HG02610 (cell line): ENCODE data around the gene C19orf25.
"Not testable (repeated sequence)": the region's sequence is repeated elsewhere in the genome, so short reads cannot be mapped to it uniquely, and the experiment has no call there.

Experiments used
- ATAC-seq: cut with Tn5 transposase; IDR thresholded peaks from one replicate; pipeline ENCODE4 v1.9.1; 2021; ENCODE audit warnings: mild to moderate bottlenecking, moderate library complexity; ENCODE audit not compliant: unreplicated experiment

The C19orf25 gene

DNA sequence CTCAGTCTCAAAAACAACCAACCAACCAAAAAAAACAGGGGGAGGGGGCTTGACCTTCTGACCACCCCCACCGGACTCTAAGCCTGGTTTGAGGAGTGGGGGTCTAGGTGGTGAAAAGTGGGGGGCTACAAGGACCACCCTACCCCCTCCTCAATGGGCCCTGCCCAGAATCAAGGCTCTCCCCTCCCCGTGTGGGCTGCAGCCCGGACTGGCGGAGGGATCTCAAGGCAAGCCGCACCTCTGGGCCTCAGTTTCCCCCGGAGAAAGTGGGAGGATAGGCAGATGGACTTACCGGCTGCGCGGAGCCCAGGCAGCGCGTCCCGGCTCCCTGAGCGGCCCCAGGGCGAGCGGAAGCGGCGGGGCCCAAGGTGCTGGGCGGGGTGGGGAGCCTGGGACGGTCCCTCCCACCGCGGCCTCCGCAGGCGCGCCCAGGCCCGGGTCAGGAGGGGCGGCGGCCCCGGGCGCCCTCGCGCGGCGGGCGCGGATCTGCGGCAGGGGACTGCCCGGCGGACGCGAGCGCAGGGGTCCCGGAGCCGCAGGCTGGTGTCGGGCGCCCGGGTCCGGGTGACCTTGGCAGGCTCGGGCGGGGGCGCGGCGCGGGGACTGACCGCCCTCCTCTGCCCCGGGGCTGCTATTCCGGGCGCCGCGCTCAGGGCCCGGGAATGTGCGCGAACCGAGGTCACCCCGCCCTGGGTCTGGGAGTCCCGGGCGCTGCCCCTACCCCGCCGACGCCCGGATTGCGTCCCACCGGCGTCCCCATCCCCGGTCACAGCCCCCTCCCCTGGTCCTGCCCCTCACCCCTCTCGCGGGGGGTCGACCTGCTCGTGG is 33.9 kb upstream of the C19orf25 start, which contains the start of gene ADAMTSL5:
Gene ADAMTSL5 (minus strand): TSS at position 349 of the 828 bp plus-strand sequence. CDS start 2,076 bp downstream, outside the sequence.
- ATAC-seq, result no peak

DNA sequence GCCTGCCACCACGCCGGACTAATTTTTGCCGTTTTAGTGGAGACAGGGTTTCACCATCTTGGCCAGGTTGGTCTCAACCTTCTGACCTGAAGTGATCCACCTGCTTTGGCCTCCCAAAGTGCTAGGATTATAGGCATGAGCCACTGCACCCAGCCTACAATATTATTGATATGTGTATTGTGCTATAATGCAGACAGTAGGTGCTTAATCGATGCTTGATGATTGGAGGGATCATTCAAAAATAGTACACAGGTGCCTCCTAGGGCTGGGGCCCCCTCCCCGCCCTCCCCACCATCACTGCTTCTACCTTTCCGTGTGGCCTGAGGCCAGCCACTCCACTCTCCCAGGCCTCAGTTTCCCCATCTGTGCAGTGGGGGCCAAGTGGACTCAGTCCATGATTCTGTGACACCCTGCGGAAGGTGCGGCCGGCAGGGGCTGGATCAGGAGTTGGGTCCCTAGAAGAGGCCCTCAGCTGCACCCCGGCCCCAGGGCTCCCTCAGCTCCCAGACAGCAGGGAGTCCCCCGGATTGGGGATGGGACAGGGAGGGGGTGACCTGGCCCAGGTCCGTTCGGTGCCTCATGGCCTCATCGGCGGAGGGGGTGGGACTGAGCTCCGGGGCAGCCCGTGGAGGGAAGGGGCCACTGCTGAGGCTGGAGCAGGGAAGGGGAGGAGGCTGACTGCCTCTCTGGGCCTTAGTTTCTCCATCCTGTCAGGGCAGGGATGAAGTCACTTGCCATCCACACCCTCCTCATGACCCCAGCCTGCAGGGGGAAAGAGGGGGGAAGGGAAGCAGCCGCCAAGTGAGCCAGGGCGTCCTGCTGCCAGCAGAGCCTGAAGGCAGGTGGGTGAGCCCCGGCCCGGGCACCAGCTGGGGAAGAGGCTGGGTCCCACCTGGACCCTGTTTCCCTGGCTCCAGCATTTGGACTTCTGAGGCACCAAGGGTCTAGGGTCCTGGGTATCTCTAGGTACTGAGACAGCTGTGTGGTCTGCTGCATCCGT is 32.6 kb upstream of the C19orf25 start:
- no peak for ATAC-seq

DNA sequence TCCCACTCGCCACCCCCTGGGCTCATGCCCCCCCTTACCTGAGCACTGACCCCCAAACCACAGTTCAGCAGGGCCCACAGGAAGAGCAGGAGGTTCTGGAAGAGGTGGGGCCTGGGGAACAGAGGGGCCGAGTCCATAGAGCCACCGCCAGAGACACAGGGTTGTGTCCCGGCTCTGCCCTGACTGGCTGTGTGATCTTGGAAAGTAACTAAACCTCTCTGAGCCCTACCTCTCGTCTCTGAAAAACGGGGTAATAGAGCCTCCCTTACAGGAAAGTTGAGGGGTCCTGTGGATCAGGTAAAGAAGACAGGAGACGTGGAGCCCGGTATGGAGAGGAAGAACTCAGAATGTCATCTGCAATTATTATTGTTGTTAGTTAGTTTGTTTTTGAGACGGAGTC is 31.8 kb upstream of the C19orf25 start:
- no peak for ATAC-seq

DNA sequence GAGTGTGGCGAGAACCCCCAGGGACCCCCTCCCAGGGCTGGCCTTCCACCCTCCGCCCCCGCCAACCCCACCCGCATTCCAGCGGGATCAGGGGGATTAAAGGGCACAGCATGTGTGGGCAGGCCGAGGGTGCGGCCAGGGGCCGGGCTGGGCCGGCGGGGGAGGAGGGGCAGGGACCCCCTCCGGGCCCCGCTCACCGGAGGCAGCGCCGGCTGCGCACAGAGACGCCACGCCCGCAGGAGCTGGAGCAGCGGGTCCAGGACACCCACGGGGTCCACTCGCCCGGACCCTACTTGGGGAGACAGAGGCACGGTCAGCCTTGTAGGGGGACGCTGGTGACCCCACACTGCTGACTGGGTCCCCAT is 31.4 kb upstream of the C19orf25 start:
- ATAC-seq, result no peak

DNA sequence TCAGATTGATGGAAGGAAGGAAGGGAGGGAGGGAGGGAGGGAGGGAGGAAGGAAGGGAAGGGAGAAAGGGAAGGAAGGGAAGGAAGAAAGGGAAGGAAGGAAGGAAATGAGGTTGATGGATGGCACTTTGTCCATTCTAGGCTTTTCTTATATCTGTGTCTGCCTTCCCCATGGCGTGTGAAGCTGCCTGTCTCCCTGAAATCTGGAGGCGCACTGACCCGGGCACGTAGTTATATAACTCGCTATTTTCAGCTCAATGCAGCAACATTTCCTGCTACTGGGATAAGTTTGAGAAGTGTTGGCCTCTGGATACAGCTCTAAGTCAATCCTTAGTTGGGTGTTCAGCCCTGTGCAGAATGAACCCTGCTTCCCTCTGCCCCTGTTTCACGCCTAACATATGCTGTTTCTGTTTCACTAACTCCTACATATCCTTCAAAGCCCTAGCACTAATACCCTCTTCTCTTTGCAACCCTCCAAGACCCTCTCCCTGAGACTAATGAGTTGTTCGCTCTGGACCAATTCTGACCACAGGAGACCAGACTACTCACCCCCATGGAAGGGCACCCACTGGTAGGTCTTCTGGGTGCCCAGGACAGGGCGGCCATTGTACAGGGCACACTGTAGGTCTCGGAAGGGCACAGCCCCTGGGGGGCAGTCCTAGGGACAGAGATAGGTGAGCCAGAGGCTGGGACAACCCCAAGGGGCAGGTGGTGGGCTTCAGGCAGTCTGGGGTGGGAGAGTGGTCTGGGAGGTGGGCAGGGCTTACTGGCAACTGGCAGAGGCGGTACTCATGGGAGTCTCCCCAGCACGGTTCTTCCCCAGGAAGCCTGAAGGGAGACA is 30.8 kb upstream of the C19orf25 start:
- ATAC-seq, result no peak

DNA sequence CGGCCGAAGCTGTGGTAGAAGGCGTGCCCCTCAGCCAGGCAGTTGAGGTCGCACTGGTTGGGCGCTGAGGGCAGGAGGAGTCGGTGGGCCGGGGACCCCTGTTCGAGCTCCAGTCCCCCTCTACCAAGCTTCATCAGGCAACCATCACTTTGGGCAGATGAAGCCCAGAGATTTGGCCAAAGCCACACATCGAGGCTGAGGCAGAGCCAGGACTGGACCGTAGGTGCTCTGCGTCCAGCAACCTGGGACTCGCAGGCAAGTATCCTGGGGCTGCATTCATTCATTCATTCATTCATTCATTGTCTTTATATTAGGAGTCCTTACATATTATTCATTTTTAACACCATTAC is 29.5 kb upstream of the C19orf25 start:
- ATAC-seq, result no peak

DNA sequence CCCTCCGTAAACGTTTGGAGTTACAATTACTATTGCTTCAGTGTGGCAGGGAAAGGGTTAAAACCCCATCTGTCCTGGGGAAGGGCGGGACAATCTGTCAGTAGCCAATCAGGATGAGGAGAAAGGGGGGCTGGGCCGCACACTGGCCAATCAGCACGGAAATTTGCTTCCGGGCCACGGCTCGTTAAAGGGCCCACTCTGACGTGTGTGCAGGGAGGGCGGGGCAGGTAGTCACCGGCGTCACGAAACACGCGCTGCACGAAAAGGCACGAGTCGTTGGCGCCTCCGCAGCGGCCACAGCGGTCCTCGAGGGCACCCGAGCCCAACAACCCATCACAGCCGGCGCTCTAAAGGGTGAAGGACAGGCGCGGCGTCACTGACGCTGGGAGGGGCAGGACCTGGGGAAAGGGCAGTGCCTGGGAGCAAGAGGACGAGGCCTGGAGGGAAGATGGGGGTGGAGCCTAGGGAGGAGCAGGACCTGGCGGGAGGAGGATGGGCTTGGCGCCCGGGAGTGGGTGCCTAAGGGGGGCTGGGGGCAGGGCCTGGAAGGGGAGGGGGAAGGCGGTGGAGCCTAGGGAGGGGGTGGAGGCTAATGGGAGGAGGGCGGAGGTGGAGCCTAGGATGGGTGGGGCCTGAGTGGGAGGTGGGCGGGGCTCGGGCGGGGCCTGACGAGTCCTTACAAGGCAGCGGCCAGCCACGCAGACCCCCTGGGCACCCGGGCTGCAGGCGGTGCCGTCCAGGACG is 28.9 kb upstream of the C19orf25 start:
- ATAC-seq, result no peak

DNA sequence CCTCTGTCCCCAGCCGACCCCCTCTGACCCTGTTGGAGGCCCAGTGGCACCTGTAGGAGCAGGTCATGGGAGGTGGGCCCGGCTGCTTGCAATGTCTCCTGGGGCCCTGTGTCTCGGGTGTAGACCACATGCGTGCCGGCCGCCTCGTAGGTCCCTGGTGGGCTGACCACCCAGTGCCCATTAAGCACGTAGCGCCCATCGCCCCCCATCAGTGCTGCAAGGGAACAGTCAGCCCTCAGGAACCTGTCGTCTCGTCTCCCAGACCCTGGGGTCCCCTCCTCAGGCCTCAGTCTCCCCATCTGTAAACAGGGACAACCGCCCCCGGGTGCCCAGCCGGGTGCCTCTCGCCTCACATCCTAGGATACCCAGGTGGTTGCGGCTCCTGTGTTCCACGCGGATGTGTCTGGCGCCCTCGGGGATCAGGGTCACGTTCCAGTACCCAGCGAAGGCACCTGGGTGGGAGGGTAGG is 28.2 kb upstream of the C19orf25 start:
- ATAC-seq, result no peak

DNA sequence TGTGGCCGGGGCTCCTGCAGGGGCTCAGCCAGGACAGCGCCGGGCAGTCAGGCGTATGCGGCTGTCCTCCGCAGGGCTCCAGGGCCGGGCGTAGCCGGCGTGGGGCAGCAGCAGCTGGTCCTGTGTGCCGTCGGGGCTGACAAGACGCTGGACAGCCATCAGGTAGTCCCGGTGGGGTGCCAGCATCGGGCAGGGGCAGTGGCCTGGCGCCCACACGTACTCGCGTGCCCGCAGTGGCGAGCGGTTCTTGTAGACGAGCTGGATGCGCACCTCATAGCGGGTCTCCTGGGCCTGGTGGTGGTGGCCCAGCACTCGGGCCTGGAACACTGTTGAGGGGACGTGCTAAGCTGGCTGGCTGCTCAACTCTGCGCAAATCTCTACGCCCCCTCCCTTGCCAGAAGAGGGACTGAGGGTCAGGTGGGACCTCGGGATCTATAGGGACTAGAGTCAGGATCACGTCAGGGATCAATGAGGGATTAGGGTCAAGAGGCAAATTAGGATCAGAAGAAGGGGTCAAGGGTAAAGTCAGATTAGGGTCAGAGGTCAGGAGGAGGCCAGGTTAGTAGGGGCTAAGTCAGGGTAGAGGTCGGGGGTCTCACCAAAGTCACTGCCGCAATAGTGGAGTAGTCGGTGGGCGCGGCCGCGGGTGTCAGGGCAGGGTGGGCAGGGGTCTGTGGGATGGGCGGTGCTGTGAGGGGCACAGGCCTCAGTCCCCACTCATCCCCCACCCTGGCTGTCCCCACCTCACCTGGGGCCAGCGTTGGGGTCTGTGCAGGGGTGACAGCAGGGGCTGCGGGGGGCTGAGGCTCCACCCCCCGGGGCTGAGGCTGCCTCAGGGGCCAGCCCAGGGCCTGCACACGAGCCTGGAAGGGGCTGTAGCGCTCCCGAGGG is 27.2 kb upstream of the C19orf25 start:
- no peak for ATAC-seq

DNA sequence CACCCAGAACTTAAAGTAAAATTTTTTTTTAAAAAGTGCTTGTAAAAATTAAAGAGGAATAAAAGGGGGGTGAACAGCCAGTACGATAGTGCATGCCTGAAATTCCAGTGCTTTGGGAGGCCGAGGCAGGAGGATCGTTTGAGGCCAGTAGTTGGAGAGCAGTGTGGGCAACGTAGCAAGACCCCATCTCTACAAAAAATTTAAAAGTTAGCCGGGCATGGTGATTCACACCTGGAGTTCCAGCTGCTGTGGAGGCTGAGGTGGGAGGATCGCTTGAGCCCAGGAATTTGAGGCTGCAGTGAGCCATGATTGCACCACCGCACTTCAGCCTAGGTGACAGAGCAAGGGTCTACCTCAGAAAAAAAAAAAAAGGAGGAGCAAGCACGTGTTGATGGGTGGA is 26.0 kb upstream of the C19orf25 start:
- ATAC-seq, result no peak

DNA sequence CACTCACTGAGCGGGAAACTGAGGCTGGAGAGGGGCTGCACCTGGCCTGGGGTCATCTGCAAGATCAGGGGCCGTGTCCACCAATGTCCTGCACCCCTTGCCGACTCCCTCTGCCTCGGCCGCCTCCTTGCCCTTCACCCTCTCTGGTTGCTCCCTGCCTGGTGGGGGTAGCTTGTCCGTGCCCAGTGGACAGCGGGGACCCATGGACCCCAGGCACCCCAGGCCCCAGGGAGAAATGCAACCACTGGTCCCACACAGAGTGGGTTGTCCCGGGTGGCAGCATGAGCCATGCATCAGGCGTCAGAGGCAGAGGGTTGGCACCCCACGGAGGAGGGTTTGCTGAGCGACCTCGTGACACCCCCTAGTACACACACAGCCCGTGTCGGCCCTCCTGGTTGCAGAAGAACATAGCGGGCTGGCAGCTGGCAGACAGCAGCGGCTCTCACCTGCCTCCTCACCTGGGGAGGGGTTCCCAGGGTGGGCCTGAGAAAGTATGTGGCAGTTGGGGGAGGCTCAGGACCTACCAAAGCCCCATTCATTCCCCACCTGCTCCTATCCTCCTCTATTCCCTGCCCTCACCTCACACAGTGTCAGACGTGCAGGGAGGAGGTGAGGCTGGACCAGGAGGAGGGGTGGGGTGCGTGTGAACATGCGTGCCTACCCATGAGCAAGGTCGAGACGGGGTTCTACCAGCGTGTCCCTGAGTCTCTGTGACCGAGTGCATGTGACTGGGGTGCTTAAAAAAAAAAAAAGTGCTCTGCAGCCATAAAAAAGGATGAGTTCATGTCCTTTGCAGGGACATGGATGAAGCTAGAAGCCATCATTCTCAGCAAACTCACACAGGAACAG is 25.1 kb upstream of the C19orf25 start:
- ATAC-seq, result no peak

DNA sequence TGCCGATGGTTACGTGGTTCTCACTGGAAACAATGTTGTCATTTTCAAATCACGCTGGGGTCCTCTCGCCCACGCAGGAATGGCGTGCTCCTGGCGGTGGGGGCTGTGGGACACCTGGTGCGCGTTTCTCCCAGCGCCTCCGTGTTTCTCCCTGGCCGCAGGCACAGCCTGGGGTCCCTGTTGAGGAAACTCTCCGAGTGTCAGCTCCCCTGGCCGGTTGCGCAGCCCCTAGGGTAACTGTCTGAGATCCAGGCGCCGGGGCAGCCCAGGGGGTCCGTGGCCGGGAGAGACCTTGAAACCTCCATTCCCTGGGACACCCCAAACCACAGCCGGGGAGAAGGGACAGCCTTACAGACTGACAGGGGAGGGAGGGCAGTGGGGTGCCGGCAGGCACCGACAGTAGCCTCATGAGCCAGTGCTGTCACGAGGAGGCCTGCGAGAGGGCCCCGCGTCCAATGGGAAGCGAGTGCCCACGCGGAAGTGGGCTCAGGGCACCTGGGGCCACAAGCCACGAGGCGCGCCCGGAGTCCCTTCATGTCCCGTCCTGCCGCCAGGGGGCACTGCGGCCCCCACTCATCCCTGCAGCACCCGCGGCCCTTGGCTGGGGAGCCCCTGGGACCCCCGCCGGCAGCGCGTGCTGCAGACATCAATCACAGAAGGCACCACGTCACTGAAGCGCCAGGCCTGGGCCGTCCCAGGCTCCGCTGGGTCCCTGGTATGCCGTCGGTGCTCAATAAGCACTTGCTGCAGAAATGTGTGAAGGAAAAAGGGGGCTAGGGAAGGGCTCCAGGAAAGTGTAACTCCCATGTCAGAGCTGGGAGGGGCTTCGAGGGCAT is 24.3 kb upstream of the C19orf25 start:
- ATAC-seq, result no peak

DNA sequence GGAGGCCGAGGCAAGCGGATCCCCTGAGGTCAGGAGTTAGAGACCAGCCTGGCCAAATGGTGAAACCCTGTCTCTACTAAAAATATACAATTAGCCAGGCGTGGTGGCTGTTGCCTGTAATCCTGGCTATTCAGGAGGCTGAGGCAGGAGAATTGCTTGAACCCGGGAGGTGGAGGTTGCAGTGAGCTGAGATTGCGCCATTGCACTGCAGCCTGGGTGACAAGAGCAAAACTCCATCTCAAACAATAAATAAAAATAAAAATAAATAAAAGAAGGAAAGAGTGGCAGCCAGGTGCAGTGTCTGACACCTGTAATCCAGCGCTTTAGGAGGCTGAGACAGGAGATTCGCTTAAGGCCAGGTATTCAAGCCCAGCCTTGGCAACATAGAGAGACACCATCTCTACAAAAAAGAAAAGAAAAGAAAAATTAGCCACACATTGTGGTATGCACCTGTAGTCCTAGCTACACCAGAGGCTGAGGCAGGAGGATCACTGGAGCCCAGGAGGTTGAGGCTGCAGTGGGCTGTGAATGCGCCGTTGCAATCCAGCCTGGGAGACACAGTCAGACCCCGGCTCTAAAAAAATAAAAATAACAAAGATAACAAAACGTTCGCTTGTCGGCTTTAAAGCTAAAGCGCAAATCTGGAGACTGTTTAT is 23.5 kb upstream of the C19orf25 start:
- ATAC-seq, result no peak

DNA sequence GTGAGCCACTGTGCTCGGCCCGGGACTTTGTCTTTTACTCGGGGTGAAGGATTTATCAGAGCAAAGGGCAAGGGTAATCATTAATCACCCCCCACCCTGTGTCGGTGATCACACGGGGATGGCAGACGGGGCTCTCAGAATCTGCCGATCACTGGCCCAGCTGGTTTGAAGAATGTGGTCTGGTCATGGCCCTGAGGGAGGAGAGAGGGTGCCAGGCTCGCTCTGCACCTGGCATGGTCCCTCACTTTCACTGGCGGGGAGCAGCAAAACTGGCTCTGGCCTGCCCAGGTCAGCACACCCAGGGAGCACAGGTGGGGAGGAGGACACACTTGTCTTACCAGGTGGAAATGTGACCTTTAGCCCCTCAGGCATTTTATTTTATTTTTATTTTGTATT is 22.2 kb upstream of the C19orf25 start:
- ATAC-seq, result no peak

DNA sequence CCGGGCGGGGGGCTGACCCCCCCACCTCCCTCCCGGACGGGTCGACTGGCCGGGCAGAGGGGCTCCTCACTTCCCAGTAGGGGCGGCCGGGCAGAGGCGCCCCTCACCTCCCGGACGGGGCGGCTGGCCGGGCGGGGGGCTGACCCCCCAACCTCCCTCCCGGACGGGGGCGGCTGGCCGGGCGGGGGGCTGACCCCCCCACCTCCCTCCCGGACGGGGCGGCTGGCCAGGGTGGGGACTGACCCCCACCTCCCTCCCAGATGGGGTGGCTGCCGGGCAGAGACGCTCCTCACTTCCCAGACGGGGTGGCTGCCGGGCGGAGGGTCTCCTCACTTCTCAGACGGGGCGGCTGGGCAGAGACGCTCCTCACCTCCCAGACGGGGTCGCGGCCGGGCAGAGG is 20.2 kb upstream of the C19orf25 start:
- ATAC-seq, result not testable (repeated sequence)

DNA sequence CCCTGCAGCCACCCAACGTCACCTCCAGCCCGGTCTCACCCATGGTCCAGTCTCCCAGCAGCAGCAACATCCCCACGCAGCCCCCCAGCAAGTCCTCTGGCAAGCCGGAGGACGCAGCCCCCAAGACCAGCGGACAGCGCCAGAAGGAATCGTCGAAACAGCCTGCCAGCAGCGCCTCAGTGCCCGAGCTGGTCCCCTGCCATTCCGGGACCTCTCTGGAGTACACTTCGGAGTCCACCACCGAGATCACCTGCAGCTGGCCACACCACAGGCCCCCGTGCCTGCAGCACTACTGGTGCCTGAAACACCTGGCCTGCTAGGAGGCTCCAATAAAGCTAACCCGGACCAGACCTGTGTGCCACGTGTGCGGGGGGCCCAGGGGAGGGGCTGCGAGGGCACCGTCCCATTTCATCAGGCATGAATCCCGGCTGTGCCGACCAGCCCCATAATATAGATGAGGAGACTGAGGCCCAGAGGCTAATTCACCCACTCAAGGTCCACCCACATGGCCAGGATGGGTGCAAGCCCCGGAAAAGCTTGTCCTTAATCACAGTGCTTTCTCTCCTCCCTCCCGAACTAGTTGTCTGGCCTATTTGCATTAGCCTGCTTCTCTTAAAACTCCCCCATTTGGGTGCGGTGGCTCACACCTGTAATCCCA is 18.7 kb upstream of the C19orf25 start:
- no peak for ATAC-seq
